ENCODE results near the gene SLC1A7.

GRCh38 chr1:53085405-53085804, 57.0 kb downstream of the SLC1A7 start:
- no peak for TF ChIP-seq CBX8 (IDR thresholded peaks at IDR 0.05)
- no peak for TF ChIP-seq MAX (IDR thresholded peaks at IDR 0.05)
- TF ChIP-seq HOXA7 (CRISPR knock-in tag; IDR thresholded peaks at IDR 0.05): no peak
- TF ChIP-seq MAFK (IDR thresholded peaks at IDR 0.05; ENCODE audit: partially characterized antibody): no peak

Measured in A549 (cell line).